ENCODE data around the gene PHC2. TPM values are rescaled to one million over a fixed set of nuclear protein-coding genes. Genes with fewer than 3 reads are reported as not detected.

The PHC2 gene
- total and polyA plus RNA-seq, 9 donors, result 53.1 to 77.9 (median 69.4) TPM

GRCh38 chr1:33438364-33439160 is 7.7 kb upstream of the PHC2 start:
- Histone ChIP-seq H3K27ac (ENCODE audit: low read length) (no peak overlapping the region), H3K27me3 (ENCODE audit: control insufficient read depth, insufficient read depth, low read length) (no peaks in the 10 kb centered on the region), H3K4me1 (ENCODE audit: control insufficient read depth, insufficient read depth, low read length) (peaks cover 22% of the 10 kb centered on the region), H3K36me3 (ENCODE audit: control insufficient read depth, insufficient read depth, low read length) (no peaks in the 10 kb centered on the region), H3K9me3 (replicated peaks; ENCODE audit: control insufficient read depth, low read depth, low read length) (no peaks in the 10 kb centered on the region), H3K4me3 (ENCODE audit: low read length) (no peak overlapping the region)
- DNase-seq, result no peak
- 86% methylated on average over 1 of the region's 6 CpGs for WGBS (ENCODE audit: insufficient coverage)

GRCh38 chr1:33436557-33437285 is 5.8 kb upstream of the PHC2 start:
- WGBS (ENCODE audit: insufficient coverage), result 57% methylated on average over 1 of the region's 4 CpGs

GRCh38 chr1:33435096-33435820 is 4.4 kb upstream of the PHC2 start:
- 100% methylated on average over 1 of the region's 4 CpGs for WGBS (ENCODE audit: insufficient coverage)
- H3K36me3 ChIP-seq (ENCODE audit: control insufficient read depth, insufficient read depth, low read length), result no peaks in the 10 kb centered on the region
- no peaks in the 10 kb centered on the region for H3K27me3 ChIP-seq (ENCODE audit: control insufficient read depth, insufficient read depth, low read length)
- H3K4me3 ChIP-seq (ENCODE audit: low read length), result no peak overlapping the region
- DNase-seq, result peak; percentile 48
- H3K27ac ChIP-seq (ENCODE audit: low read length), result no peak overlapping the region
- peaks cover 20% of the 10 kb centered on the region for H3K4me1 ChIP-seq (ENCODE audit: control insufficient read depth, insufficient read depth, low read length)
- no peaks in the 10 kb centered on the region for H3K9me3 ChIP-seq (replicated peaks; ENCODE audit: control insufficient read depth, low read depth, low read length)

More at GRCh38 chr1:33436557-33437285, 5.8 kb upstream of the PHC2 start:
- H3K4me1 ChIP-seq (ENCODE audit: control insufficient read depth, insufficient read depth, low read length), result peaks cover 17% of the 10 kb centered on the region
- no peak overlapping the region for H3K27ac ChIP-seq (ENCODE audit: low read length)
- no peaks in the 10 kb centered on the region for H3K36me3 ChIP-seq (ENCODE audit: control insufficient read depth, insufficient read depth, low read length)
- H3K4me3 ChIP-seq (ENCODE audit: low read length), result no peak overlapping the region
- H3K27me3 ChIP-seq (ENCODE audit: control insufficient read depth, insufficient read depth, low read length), result no peaks in the 10 kb centered on the region
- no peak for DNase-seq
- H3K9me3 ChIP-seq (replicated peaks; ENCODE audit: control insufficient read depth, low read depth, low read length), result no peaks in the 10 kb centered on the region

GRCh38 chr1:33434363-33434750 is 3.5 kb upstream of the PHC2 start:
- no peak for DNase-seq
- H3K4me1 ChIP-seq (ENCODE audit: control insufficient read depth, insufficient read depth, low read length), result peaks cover 25% of the 10 kb centered on the region
- H3K9me3 ChIP-seq (replicated peaks; ENCODE audit: control insufficient read depth, low read depth, low read length), result no peaks in the 10 kb centered on the region
- H3K27me3 ChIP-seq (ENCODE audit: control insufficient read depth, insufficient read depth, low read length), result no peaks in the 10 kb centered on the region
- no peak overlapping the region for H3K27ac ChIP-seq (ENCODE audit: low read length)
- no peaks in the 10 kb centered on the region for H3K36me3 ChIP-seq (ENCODE audit: control insufficient read depth, insufficient read depth, low read length)
- H3K4me3 ChIP-seq (ENCODE audit: low read length), result no peak overlapping the region
- no CpG with 5 or more reads among the region's 1 CpG for WGBS (ENCODE audit: insufficient coverage)

GRCh38 chr1:33433509-33434362 is 2.8 kb upstream of the PHC2 start:
- Histone ChIP-seq H3K27ac (ENCODE audit: low read length) (peak overlapping the region; percentile 63), H3K27me3 (ENCODE audit: control insufficient read depth, insufficient read depth, low read length) (no peaks in the 10 kb centered on the region), H3K9me3 (replicated peaks; ENCODE audit: control insufficient read depth, low read depth, low read length) (no peaks in the 10 kb centered on the region), H3K36me3 (ENCODE audit: control insufficient read depth, insufficient read depth, low read length) (no peaks in the 10 kb centered on the region), H3K4me1 (ENCODE audit: control insufficient read depth, insufficient read depth, low read length) (peaks cover 25% of the 10 kb centered on the region), H3K4me3 (ENCODE audit: low read length) (no peak overlapping the region)
- peak; percentile 84 for DNase-seq
- WGBS (ENCODE audit: insufficient coverage), result 0% methylated on average over 2 of the region's 3 CpGs

GRCh38 chr1:33429856-33430691 is 821 bp downstream of the PHC2 start:
- WGBS (ENCODE audit: insufficient coverage), result under 1% methylated on average over 47 of the region's 54 CpGs
- H3K36me3 ChIP-seq (ENCODE audit: control insufficient read depth, insufficient read depth, low read length), result peaks cover 3% of the 10 kb centered on the region
- H3K9me3 ChIP-seq (replicated peaks; ENCODE audit: control insufficient read depth, low read depth, low read length), result no peaks in the 10 kb centered on the region
- peaks cover 19% of the 10 kb centered on the region for H3K4me1 ChIP-seq (ENCODE audit: control insufficient read depth, insufficient read depth, low read length)
- peak; percentile 47 for DNase-seq
- no peaks in the 10 kb centered on the region for H3K27me3 ChIP-seq (ENCODE audit: control insufficient read depth, insufficient read depth, low read length)
- peak overlapping the region; percentile 47 for H3K4me3 ChIP-seq (ENCODE audit: low read length)
- H3K27ac ChIP-seq (ENCODE audit: low read length), result no peak overlapping the region

GRCh38 chr1:33429332-33429731 is 1.6 kb downstream of the PHC2 start:
- Histone ChIP-seq H3K36me3 (ENCODE audit: control insufficient read depth, insufficient read depth, low read length) (peaks cover 3% of the 10 kb centered on the region), H3K4me1 (ENCODE audit: control insufficient read depth, insufficient read depth, low read length) (peaks cover 16% of the 10 kb centered on the region), H3K4me3 (ENCODE audit: low read length) (no peak overlapping the region), H3K27me3 (ENCODE audit: control insufficient read depth, insufficient read depth, low read length) (no peaks in the 10 kb centered on the region), H3K27ac (ENCODE audit: low read length) (no peak overlapping the region), H3K9me3 (replicated peaks; ENCODE audit: control insufficient read depth, low read depth, low read length) (no peaks in the 10 kb centered on the region)
- WGBS (ENCODE audit: insufficient coverage), result 88% methylated on average over 2 of the region's 2 CpGs
- DNase-seq, result no peak

- Histone ChIP-seq H3K4me1 (ENCODE audit: control insufficient read depth, insufficient read depth, low read length) (peaks cover 14% of the 10 kb centered on the region), H3K36me3 (ENCODE audit: control insufficient read depth, insufficient read depth, low read length) (peaks cover 3% of the 10 kb centered on the region), H3K4me3 (ENCODE audit: low read length) (no peak overlapping the region), H3K27ac (ENCODE audit: low read length) (no peak overlapping the region), H3K9me3 (replicated peaks; ENCODE audit: control insufficient read depth, low read depth, low read length) (no peaks in the 10 kb centered on the region), H3K27me3 (ENCODE audit: control insufficient read depth, insufficient read depth, low read length) (no peaks in the 10 kb centered on the region)
- DNase-seq, result no peak
- no CpG with 5 or more reads among the region's 2 CpGs for WGBS (ENCODE audit: insufficient coverage)
Observed at GRCh38 chr1:33428661-33429060, 2.2 kb downstream of the PHC2 start.

GRCh38 chr1:33426916-33427315 is 4.0 kb downstream of the PHC2 start:
- peaks cover 11% of the 10 kb centered on the region for H3K4me1 ChIP-seq (ENCODE audit: control insufficient read depth, insufficient read depth, low read length)
- no peak overlapping the region for H3K27ac ChIP-seq (ENCODE audit: low read length)
- no peaks in the 10 kb centered on the region for H3K27me3 ChIP-seq (ENCODE audit: control insufficient read depth, insufficient read depth, low read length)
- H3K36me3 ChIP-seq (ENCODE audit: control insufficient read depth, insufficient read depth, low read length), result peaks cover 3% of the 10 kb centered on the region
- no peaks in the 10 kb centered on the region for H3K9me3 ChIP-seq (replicated peaks; ENCODE audit: control insufficient read depth, low read depth, low read length)
- DNase-seq, result no peak
- WGBS (ENCODE audit: insufficient coverage), result no CpG with 5 or more reads among the region's 3 CpGs
- no peak overlapping the region for H3K4me3 ChIP-seq (ENCODE audit: low read length)
